Osteocyte (in vitro differentiated cells): ENCODE measurements around the gene KRT6C. TPM values are rescaled to one million over a fixed set of nuclear protein-coding genes. Genes with fewer than 3 reads are reported as not detected.

Source experiments
- DNase-seq: peaks from one replicate; pipeline ENCODE4 v3.0.0; 2021; ENCODE audit warnings: mixed read lengths; ENCODE audit not compliant: unreplicated experiment; ENCODE audit errors: extremely low spot score
- H3K27ac Mint-ChIP-seq: one replicate; pipeline ENCODE4 v1.8.0; 2021; ENCODE audit warnings: mild to moderate bottlenecking, mixed read lengths; ENCODE audit not compliant: unreplicated experiment
- H3K27me3 Mint-ChIP-seq: one replicate; pipeline ENCODE4 v1.8.0; 2021; ENCODE audit warnings: mixed read lengths; ENCODE audit not compliant: unreplicated experiment
- H3K36me3 Mint-ChIP-seq: one replicate; pipeline ENCODE4 v1.8.0; 2021; ENCODE audit warnings: mixed read lengths; ENCODE audit not compliant: unreplicated experiment
- H3K4me1 Mint-ChIP-seq: one replicate; pipeline ENCODE4 v1.8.0; 2021; ENCODE audit warnings: mixed read lengths; ENCODE audit not compliant: unreplicated experiment
- H3K4me3 Mint-ChIP-seq: one replicate; pipeline ENCODE4 v1.8.0; 2021; ENCODE audit warnings: mild to moderate bottlenecking, moderate library complexity, mixed read lengths; ENCODE audit not compliant: unreplicated experiment
- H3K9me3 Mint-ChIP-seq: one replicate; pipeline ENCODE4 v1.8.0; 2021; ENCODE audit warnings: mixed read lengths; ENCODE audit not compliant: unreplicated experiment
- long read RNA-seq: library from polyadenylated mRNA; unstranded; transcript quantifications from one replicate; pipeline ENCODE4 v2.0.0, GENCODE V29; 2021
- total RNA-seq: library from RNA; stranded (reverse); gene quantifications from 2 replicates; pipeline ENCODE4 v1.2.1, GENCODE V29; 2021
- TF ChIP-seq, protein P1 (sequence below): fragments of 200-600 bp; sonication (generic); IDR thresholded peaks from 2 replicates; pipeline ENCODE4 v1.5.0; 2021; ENCODE audit warnings: antibody characterized with exemption, mild to moderate bottlenecking, moderate library complexity

Gene KRT6C
- total RNA-seq: not detected in 2 replicates
- long read RNA-seq: 0 reads

DNA sequence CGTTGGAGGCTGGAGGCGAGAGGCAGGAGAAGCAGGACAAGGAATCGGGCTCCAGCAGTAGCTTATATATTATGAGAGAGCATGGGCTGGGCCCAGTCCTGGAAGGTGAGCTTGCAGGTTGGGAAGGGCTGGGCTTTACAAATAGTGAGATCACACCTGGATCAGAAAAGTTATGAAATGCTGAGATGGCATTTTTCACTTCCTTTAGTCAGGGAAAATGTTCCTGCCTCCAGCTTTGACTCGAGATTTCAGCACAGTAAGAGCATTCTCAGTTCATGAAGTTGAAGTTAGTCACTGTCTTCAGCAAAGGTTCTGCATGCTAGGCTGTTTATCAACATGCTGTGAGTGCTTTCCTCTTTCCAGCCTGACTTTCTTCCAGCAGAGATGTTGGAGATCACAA lies at the start of gene KRT6C:
KRT6C (minus strand) TSS at position 38 of the 400 bp plus-strand sequence. CDS start 68 bp downstream, outside the sequence.
- no peaks in the 10 kb centered on the region for H3K9me3 Mint-ChIP-seq
- peaks cover 61% of the 10 kb centered on the region for H3K27me3 Mint-ChIP-seq
- TF ChIP-seq, protein P1, sequence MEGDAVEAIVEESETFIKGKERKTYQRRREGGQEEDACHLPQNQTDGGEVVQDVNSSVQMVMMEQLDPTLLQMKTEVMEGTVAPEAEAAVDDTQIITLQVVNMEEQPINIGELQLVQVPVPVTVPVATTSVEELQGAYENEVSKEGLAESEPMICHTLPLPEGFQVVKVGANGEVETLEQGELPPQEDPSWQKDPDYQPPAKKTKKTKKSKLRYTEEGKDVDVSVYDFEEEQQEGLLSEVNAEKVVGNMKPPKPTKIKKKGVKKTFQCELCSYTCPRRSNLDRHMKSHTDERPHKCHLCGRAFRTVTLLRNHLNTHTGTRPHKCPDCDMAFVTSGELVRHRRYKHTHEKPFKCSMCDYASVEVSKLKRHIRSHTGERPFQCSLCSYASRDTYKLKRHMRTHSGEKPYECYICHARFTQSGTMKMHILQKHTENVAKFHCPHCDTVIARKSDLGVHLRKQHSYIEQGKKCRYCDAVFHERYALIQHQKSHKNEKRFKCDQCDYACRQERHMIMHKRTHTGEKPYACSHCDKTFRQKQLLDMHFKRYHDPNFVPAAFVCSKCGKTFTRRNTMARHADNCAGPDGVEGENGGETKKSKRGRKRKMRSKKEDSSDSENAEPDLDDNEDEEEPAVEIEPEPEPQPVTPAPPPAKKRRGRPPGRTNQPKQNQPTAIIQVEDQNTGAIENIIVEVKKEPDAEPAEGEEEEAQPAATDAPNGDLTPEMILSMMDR: no peak
- no peak within 1 kb of the TSS for H3K27ac Mint-ChIP-seq
- no peaks in the 10 kb centered on the region for H3K36me3 Mint-ChIP-seq
- H3K4me1 Mint-ChIP-seq: no peaks in the 10 kb centered on the region
- no peak for DNase-seq
- H3K4me3 Mint-ChIP-seq: no peak within 1 kb of the TSS

DNA sequence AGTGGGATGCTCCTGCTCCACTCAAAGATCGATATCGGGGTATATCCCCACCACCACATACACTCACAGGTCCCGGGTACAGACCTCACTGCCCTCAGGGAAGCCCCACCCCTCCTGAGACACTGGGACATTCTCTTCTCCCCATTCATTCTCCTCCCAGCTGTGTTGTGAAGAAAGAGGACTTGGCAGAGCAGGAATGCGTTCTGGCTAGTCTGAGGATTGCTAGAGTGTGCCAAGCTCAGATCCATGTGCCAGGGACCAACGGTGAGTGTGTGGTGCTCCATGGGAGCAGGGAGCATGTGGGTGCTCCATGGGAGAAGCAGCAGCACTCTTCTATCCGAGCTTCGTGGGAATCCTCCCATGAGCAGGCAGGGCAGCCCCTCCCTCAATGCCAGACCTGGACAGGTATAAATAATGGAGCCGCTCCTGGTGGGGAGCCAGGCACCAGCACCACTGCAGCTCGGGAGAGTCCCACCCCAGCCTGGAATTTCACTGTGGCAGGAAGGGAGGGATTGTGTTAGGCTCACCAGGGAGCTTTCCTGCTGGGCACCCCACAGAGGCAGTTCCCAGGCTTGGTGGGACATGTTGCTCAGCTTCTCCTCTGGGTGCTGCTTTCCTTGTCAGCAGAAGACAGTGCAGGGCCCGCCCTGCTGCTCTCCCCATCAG lies 48.9 kb upstream of the KRT6C start:
- peaks cover 30% of the 10 kb centered on the region for H3K27me3 Mint-ChIP-seq
- TF ChIP-seq, protein P1: no peak
- DNase-seq: peak; percentile 72
- no peak overlapping the region for H3K4me3 Mint-ChIP-seq
- no peaks in the 10 kb centered on the region for H3K9me3 Mint-ChIP-seq
- H3K27ac Mint-ChIP-seq: no peak overlapping the region
- H3K36me3 Mint-ChIP-seq: no peaks in the 10 kb centered on the region
- H3K4me1 Mint-ChIP-seq: peaks cover 3% of the 10 kb centered on the region

DNA sequence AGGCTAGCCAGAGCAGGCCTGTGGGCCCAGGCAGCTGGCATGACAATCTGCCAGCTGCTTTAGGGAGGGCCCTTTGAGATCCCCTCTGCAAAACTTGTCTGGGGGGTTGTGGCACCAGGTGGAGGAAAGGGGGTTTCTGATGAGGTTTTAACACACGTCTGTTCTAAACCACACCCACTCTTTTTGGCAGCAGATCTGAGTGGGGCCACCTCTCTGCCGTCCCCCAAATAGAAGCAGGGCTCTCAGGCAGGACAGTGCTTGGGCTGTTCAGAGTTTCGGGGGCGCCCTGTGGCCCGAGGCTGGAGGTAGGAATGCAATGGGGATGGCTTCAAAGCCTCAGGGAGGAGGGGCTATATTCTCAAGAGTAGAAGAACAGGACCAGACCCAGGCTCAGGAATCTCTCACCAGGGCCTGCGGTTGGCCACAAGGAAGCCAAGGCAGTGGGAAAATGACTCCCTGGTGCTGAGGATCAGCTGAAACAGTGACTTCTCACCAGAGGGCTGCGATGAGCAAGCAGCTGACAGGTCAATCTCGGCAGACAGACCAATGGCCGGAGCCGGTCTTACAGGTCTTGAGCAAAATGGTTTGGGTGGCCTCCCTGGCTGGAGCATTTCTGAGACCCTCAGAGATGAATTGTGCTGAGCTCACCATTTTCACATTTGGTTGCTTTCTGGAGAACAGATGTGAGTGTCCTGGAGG lies 48.1 kb upstream of the KRT6C start:
- Mint-ChIP-seq H3K36me3 (no peaks in the 10 kb centered on the region), H3K9me3 (no peaks in the 10 kb centered on the region), H3K4me3 (no peak overlapping the region), H3K27ac (no peak overlapping the region), H3K4me1 (peaks cover 3% of the 10 kb centered on the region), H3K27me3 (peaks cover 38% of the 10 kb centered on the region)
- DNase-seq: peak; percentile 73
- TF ChIP-seq, protein P1: no peak

DNA sequence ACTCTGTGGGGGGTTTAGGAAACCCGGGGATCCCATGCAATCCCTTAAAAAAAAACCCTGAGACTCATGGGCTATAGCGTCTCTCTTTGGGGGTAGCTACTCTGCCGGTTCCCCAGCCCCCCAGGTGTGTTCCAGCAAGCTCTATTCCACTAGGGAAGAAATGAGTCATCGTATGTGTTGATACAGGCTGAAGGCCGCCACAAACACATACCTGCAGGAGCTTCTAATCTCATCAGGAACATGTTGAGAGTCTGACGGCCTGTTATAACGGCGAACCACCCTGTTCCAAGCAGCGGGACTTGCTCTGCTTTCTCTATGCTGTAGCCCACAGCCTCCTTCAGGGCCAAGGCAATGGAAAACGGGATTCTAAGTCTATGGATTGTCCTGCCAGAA lies 47.6 kb upstream of the KRT6C start:
- H3K36me3 Mint-ChIP-seq: no peaks in the 10 kb centered on the region
- no peaks in the 10 kb centered on the region for H3K9me3 Mint-ChIP-seq
- TF ChIP-seq, protein P1: no peak
- peaks cover 3% of the 10 kb centered on the region for H3K4me1 Mint-ChIP-seq
- DNase-seq: peak; percentile 59
- H3K27ac Mint-ChIP-seq: no peak overlapping the region
- peaks cover 41% of the 10 kb centered on the region for H3K27me3 Mint-ChIP-seq
- no peak overlapping the region for H3K4me3 Mint-ChIP-seq
